GM21786 (cell line): ENCODE data around the gene SLC2A10.

Source experiments
- ATAC-seq: cut with Tn5 transposase; IDR thresholded peaks from one replicate; pipeline ENCODE4 v1.9.1; 2021; ENCODE audit not compliant: unreplicated experiment

The SLC2A10 gene

DNA sequence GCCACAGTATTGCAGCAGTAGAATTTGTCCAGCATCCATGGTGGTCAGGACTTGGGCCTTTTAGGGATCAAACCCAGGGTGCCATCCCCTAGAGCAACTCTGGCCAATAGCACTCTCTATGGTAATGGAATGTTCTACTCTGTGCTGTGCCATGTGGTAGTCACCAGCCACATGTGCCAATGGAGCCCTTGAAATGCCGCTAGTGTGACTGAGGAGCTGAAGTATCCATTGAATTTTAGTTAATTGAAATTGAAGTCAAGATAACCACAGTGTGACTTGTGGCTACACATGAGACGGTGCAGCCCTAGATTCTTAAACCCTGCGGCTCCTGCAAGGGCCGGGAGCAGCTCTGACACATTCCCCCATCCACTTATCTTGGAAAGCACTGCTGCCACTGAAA is 54.6 kb downstream of the SLC2A10 start:
- no peak for ATAC-seq

DNA sequence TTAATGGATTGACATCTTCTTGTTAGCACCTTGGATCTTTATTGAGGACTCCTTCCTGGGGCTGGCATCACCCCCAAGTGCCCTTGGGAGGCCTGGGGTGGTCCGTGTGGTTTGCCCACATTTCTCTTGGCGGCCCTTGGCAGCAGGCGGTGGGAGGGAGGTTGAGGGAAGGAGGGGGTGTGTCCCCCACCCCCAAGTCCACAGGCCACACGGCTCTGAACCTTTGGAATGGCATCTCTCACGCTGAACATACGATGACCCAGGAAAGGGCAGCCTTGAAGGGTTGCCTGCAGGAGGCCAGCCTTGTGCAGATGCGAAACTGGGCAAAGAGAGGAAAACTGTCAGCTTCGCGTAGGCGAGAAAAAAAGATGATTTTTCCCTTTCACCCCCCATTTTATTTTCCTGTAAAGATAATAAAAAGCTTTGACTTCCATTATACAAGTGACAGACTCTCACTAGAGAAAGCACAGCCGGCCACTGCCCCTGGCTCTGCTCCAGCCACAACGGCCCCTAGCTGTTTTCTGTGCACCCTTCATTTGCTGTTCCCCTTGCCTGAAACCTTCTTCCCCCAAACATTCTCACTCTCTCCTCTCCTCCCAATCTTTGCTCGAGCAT is 56.2 kb downstream of the SLC2A10 start:
- no peak for ATAC-seq

- ATAC-seq: no peak
These were observed 57.8 kb downstream of the SLC2A10 start for GRCh38 chr20:46767127-46767761.

- no peak for ATAC-seq
These were observed 61.1 kb downstream of the SLC2A10 start for GRCh38 chr20:46770330-46771194.

DNA sequence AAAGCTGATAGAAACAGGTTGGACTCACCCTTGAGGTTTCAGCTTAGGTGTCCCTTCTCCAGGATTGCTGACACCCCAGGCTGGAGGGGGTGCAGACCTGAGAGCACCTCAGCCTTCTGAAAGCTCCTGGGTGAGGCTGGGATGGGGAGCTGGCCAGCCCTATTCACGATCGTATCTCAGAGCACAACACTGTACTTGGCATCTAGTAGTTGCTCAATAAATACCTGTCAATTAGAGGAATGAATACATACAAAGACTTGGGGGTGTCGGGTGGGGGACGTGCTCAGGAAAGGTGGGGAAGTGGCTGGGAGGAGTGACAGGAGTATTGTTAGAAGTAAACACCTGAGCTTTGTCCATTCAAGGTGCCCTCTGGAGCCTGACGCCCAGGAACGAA is 61.7 kb downstream of the SLC2A10 start:
- no peak for ATAC-seq

- no peak for ATAC-seq
These were observed 63.5 kb downstream of the SLC2A10 start for GRCh38 chr20:46772901-46773300.

DNA sequence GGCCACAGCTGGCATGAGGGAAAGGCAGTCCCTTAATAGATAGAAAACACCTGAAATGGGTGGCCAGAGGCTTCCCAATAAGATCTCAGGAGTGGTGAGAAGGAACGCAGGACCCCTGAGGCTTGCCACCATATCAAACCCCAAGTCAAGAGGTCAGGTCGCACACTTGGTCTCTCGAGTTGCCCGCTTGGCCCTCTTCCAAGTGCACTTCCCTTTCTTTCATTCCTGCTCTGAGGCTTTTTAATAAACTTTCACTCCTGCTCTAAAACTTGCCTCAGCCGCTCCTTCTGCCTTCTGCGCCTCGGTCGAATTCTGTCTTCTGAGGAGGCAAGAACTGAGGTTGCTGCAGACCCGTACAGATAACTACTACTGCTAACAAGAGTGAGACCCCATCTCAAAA is 64.2 kb downstream of the SLC2A10 start:
- no peak for ATAC-seq

DNA sequence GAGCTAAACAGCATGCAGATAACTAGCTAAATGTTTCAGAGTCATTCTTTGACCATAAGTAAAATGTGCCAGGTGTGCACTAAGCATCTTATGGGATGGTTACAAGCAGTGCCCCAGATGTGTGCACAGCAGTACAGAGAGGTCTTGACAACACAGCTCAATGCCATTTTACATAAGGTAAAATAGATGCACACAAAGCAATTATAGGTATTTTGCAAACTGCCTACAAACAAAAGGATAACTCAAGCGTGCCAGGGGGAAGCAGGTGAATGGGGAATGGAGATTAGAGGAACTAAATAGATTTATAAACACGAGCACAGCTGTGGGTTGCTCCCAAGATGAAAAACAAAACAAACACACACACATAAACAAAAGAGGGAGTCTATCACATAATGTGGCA is 64.8 kb downstream of the SLC2A10 start:
- no peak for ATAC-seq

DNA sequence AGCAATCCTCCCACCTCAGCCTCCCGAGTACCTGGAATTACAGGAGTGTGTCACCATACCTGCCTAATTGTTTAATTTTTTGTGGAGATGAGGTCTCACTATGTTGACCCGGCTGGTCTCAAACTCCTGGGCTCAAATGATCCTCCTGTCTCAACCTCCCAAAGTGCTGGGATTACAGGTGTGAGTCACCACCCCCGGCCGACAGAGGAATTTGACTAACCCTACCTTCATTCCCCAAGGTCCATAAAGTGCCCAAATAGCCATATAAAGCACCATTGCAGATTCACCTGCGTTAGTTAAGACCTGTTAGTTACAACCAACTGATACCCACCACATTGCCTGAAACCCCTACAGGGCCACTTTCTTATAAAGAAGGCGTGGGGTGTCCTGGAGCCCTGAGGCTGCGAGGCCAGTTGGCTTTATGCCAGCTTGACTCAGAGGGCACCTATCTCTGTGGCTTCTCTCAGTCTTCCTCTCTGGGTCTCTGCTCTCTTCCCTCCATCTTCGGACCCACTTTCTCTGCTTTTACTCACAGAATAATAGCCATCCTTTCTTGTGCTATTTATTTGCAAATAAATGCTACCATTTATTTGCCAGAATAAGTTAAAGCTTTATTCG is 65.6 kb downstream of the SLC2A10 start:
- no peak for ATAC-seq

DNA sequence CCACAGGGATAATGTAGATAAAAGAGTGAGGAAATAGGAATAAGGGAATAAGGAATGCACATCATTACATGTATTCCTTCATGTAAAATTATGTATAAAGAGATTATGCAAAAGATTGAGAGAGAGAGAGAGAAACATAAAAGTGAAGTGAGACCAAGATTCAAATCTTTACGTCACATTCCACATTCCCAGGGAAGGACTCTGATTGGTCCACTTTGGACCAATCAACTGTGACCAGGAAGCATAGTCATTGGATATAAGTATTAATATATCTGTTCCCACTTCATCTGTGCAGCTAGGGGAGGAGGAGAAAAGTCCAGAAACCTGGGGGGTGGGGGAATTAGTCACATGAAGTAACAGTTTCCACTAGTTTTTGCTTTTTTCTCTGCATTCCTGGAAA is 66.4 kb downstream of the SLC2A10 start:
- ATAC-seq: no peak

DNA sequence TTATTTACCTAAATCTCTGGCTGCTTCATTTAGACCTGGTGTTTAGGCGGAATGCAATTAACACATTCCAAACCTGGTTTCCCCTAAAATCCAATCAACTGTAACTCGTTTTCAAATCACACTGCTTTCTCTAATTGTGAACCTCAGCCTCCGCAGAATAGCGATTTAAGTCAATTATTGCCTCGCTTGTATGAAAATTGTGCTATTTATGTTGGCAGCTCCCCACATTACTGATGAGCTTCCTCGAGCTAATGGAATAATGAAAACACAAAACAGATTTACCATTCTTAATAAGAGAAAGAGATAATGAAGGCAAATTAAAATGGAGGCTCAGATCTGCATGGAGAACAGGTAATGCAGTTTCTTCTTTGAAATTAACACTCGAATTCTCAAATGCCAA is 67.9 kb downstream of the SLC2A10 start:
- no peak for ATAC-seq

- no peak for ATAC-seq
These were observed 70.4 kb downstream of the SLC2A10 start for GRCh38 chr20:46779831-46780230.

GRCh38 chr20:46784436-46785127 is 75.1 kb downstream of the SLC2A10 start:
- ATAC-seq: no peak
